BJ (cell line): Measurements from ENCODE around the gene BATF3. TPM values are rescaled to one million over a fixed set of nuclear protein-coding genes. Genes with fewer than 3 reads are reported as not detected.
A peak's percentile ranks its signal among the peaks of the same experiment; 100 is the strongest.

ENCODE experiments used
- CTCF ChIA-PET: fragments of 350-600 bp; formaldehyde crosslinking; extraction: SDS; loops from one replicate; lab custom pipeline; 2021; ENCODE audit warnings: antibody characterized with exemption, inconsistent platforms; lab: Yijun Ruan, JAX
- POLR2A ChIA-PET: fragments of 300-600 bp; sonication (Branson Sonifier 250); formaldehyde crosslinking; extraction: SDS; loops from one replicate; lab custom pipeline; 2021; ENCODE audit warnings: antibody characterized with exemption; lab: Charles Lee
- DNase-seq: peaks from one replicate; pipeline ENCODE4 v3.0.0-alpha.2; 2011; ENCODE audit warnings: low read depth
- H3K27me3 ChIP-seq: 2 replicates; pipeline ENCODE4 v1.6.0; 2011; ENCODE audit warnings: low read length; ENCODE audit not compliant: control insufficient read depth, insufficient read depth
- H3K36me3 ChIP-seq: 2 replicates; pipeline ENCODE4 v1.5.1; 2011; ENCODE audit warnings: low read length; ENCODE audit not compliant: control insufficient read depth, insufficient read depth
- H3K4me3 ChIP-seq: 2 replicates; pipeline ENCODE4 v1.5.1; 2011; ENCODE audit warnings: low read depth, mild to moderate bottlenecking, control low read depth, low read length
- polyA plus RNA-seq: library from polyadenylated mRNA; depleted of rRNA; stranded (reverse); fragments of >200 nt; gene quantifications from 2 replicates; pipeline ENCODE4 v1.2.3, GENCODE V29; 2011
- TF ChIP-seq, protein P1 (sequence below): IDR thresholded peaks from 2 replicates; pipeline ENCODE4 v1.5.1; 2011; ENCODE audit warnings: low read depth, mild to moderate bottlenecking, control low read depth, inconsistent platforms, low read length, moderate library complexity; ENCODE audit not compliant: insufficient read depth

BATF3 gene
- polyA plus RNA-seq, 1 experiment = 1.7 TPM

DNA sequence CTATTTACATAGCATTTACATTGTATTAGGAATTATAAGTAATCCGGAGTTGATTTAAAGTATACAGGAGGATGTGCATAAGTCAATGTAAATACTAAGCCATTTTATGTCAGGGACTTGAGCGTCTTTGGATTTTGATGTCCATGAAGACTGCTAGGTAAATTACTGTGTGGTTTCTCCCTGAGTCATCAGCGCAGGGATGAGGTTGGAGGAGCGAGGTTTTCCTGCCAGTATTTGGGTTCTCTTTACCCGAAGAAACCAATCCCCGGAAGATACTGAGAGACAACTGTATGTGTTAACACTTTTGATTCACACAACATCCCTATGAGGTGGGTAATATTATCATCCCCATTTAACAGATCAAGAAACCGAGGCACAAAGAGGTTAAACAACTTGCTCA is 29.3 kb downstream of the BATF3 start:
- Histone ChIP-seq H3K4me3 (no peak overlapping the region), H3K36me3 (no peaks in the 10 kb centered on the region), H3K27me3 (peaks cover 2% of the 10 kb centered on the region; the same call in 1 of the 2 replicates)
- no peak for DNase-seq
- TF ChIP-seq, protein P1, sequence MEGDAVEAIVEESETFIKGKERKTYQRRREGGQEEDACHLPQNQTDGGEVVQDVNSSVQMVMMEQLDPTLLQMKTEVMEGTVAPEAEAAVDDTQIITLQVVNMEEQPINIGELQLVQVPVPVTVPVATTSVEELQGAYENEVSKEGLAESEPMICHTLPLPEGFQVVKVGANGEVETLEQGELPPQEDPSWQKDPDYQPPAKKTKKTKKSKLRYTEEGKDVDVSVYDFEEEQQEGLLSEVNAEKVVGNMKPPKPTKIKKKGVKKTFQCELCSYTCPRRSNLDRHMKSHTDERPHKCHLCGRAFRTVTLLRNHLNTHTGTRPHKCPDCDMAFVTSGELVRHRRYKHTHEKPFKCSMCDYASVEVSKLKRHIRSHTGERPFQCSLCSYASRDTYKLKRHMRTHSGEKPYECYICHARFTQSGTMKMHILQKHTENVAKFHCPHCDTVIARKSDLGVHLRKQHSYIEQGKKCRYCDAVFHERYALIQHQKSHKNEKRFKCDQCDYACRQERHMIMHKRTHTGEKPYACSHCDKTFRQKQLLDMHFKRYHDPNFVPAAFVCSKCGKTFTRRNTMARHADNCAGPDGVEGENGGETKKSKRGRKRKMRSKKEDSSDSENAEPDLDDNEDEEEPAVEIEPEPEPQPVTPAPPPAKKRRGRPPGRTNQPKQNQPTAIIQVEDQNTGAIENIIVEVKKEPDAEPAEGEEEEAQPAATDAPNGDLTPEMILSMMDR = no peak
- ChIA-PET CTCF (no interaction called here), POLR2A (no interaction called here)

DNA sequence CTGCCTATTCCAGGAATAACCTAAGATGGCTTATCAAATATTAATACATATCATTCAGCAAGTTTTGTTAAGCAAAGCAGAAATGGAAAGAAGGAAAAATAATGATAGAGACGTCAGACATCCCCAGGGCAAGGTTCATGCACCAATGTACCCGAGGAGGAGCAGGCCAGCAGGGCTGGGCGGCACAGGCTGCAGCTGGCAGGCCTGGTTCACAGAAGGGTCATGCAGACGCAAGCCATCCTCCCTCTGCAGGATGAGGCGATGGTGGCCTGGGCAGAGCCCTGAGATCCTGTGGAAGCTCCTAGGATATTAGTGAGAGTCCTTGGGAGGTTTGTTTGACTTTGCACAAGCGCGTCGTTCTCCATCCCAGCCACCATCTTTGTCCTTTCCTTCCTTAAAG is 30.0 kb downstream of the BATF3 start:
- H3K4me3 ChIP-seq = no peak overlapping the region
- CTCF ChIA-PET = interaction anchor here (1.0 kb wide), 1 partner anchor 116 kb away, joined by 3 read pairs; no protein-coding TSS in a partner anchor
- no peaks in the 10 kb centered on the region for H3K36me3 ChIP-seq
- DNase-seq = no peak
- peaks cover 2% of the 10 kb centered on the region; the same call in 1 of the 2 replicates for H3K27me3 ChIP-seq
- POLR2A ChIA-PET = no interaction called here
- TF ChIP-seq, protein P1 = no peak

DNA sequence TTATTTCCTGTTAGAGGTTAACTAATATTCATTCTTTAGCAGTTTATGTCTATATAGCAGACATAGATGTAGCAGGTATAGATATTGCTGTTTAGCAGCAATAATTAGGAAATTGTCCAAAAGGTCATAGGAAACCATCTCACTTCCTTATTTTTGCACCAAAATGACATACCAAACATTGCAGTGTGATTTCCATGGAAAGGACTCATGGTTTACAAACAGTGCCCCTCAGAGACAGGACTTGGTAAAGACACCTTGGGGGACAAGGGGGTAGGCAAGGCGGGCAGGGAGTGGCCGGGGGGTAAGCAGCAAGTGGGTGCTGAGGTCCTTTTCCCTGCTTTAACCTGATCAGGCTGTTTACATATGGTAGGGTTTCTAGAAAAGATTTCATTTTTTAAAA is 30.5 kb downstream of the BATF3 start:
- H3K4me3 ChIP-seq = no peak overlapping the region
- POLR2A ChIA-PET = no interaction called here
- DNase-seq = no peak
- H3K36me3 ChIP-seq = no peaks in the 10 kb centered on the region
- peaks cover 2% of the 10 kb centered on the region; the same call in 1 of the 2 replicates for H3K27me3 ChIP-seq
- TF ChIP-seq, protein P1 = peak; percentile 38; the same call in 1 of the 2 replicates
- CTCF ChIA-PET = interaction anchor here (0.7 to 2.7 kb wide), 4 partner anchors 9 to 192 kb away, joined by 3 to 14 read pairs (median 3); no protein-coding TSS in a partner anchor

DNA sequence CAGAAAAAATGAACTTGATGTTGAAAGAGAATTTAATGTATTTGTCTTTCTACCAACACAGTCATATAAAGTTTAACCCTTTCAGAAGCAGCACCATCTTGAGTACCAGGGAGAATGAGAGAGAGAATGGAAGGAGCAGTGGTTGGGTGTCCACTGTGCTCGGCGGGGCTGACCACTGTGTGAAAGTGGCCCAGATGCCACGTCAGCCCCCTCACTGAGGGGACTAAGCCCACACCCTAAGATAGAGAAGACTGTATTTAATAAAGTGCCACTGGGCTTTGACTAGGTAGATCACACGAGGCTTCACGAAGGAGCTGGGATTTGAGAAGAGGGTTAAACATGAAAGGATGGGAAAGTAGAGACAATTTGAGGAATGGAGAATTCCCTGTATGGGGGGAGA is 31.2 kb downstream of the BATF3 start:
- CTCF ChIA-PET = interaction anchor here (0.7 to 2.7 kb wide), 11 partner anchors 9 to 329 kb away, joined by 3 to 14 read pairs (median 5); partner anchors contain the start of gene ATF3
- Histone ChIP-seq H3K27me3 (peaks cover 2% of the 10 kb centered on the region; the same call in 1 of the 2 replicates), H3K4me3 (no peak overlapping the region), H3K36me3 (no peaks in the 10 kb centered on the region)
- TF ChIP-seq, protein P1 = no peak
- POLR2A ChIA-PET = no interaction called here
- no peak for DNase-seq

DNA sequence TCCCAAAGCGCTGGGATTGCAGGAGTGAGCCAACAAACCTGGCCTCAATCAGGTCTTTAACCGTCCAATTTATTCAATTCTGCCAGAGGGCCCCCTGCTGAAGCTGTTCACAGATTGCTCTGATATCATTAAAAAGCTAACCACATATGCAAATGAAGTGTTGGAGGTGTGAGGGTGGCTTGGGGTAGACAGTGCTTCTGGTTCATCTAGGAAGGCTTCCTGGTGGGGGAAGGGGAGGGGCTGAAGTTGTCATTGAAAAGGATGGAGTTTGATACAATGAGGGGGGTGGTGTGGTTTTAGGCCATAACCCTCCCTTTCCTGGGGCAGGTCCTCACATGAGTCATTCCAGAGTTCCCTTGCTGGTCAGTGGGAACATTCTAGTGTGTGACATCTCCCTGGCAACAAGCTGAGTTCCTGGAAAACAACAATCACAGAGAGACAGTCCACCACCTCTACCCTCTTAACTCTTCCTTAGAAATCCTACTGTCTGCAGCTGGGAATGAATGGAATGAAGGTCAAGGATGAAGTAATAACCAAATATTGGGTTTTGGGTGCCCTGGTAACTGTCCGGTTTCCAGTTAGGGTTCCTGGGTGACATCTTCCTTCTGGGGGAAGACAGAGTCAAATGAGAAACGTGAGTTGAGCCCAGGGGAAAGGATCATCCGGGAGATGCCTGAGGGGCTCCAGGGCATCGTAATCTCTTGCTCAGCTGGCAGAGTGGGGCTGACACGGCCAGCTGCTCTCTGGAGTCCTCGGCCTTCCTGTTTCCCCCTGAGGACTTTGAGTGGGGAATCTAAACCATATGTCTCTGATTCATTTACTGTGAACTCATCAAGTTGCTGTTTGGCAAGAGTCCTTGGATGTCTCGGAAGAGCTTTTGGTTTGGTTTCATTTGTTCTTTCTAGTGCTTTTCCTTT is 32.2 kb downstream of the BATF3 start:
- CTCF ChIA-PET = interaction anchor here (0.5 to 2.7 kb wide), 14 partner anchors 10 to 1263 kb away, joined by 3 to 14 read pairs (median 5); partner anchors contain the start of genes ATF3, NSL1 and TATDN3
- POLR2A ChIA-PET = no interaction called here
- DNase-seq = peak; percentile 99
- H3K36me3 ChIP-seq = no peaks in the 10 kb centered on the region
- H3K4me3 ChIP-seq = 0 out of 2 replicates have a peak overlapping the region, but pooled peaks have one; percentile 1
- TF ChIP-seq, protein P1 = no peak
- no peaks in the 10 kb centered on the region; the same call in 1 of the 2 replicates for H3K27me3 ChIP-seq
